Sigmoid colon (tissue), 7 donors: ENCODE measurements around the gene PPFIBP1. TPM values are rescaled to one million over a fixed set of nuclear protein-coding genes. Genes with fewer than 3 reads are reported as not detected.
A peak's percentile ranks its signal among the peaks of the same experiment; 100 is the strongest.

ENCODE experiments used
- DNase-seq: peaks from one replicate; pipeline ENCODE4 v3.0.0-alpha.2; 2019
- H3K27ac ChIP-seq, 4 donors: fragments of 200-600 bp; sonication (generic); one replicate each; pipeline ENCODE4 v1.5.1; 2016 to 2019; ENCODE audit warnings: mild to moderate bottlenecking in 1 of 4
- H3K27me3 ChIP-seq, 3 donors: fragments of 200-600 bp; sonication (generic); one replicate each; pipeline ENCODE4 v1.5.1; 2019; ENCODE audit warnings: mild to moderate bottlenecking in 1 of 3
- H3K36me3 ChIP-seq, 4 donors: fragments of 200-600 bp; sonication (generic); one replicate each; pipeline ENCODE4 v1.5.1; 2016 to 2019
- H3K4me1 ChIP-seq, 4 donors: fragments of 200-600 bp; sonication (generic); one replicate each; pipeline ENCODE4 v1.5.1; 2017 to 2019
- H3K4me3 ChIP-seq, 4 donors: fragments of 200-600 bp; sonication (generic); one replicate each; pipeline ENCODE4 v1.5.1; 2017 to 2019; ENCODE audit warnings: mild to moderate bottlenecking in 2 of 4, moderate library complexity in 1 of 4
- H3K9me3 ChIP-seq, 4 donors: fragments of 200-600 bp in 3 of 4; sonication (generic) in 3 of 4; one replicate each; pipeline versions ENCODE4 v1.5.1 to v1.6.1; 2013 to 2019
- EP300 ChIP-seq, 4 donors: sonication (generic); formaldehyde crosslinking; IDR thresholded peaks; one replicate each; pipeline ENCODE4 v1.6.1; 2017; ENCODE audit warnings: antibody characterized with exemption in 4 of 4
- POLR2A ChIP-seq, 2 donors: fragments of 450-650 bp; IDR thresholded peaks; one replicate each; pipeline ENCODE4 v1.6.1; 2016; ENCODE audit warnings: antibody characterized with exemption in 2 of 2, mild to moderate bottlenecking in 2 of 2, moderate library complexity in 2 of 2
- POLR2AphosphoS5 ChIP-seq, 4 donors: sonication (generic); formaldehyde crosslinking; IDR thresholded peaks; one replicate each; pipeline ENCODE4 v1.6.1; 2017; ENCODE audit warnings: antibody characterized with exemption in 4 of 4
- WGBS, 2 donors: extraction: QIAGEN DNeasy Blood & Tissue Kit; methylation state at CpG; one replicate each; pipeline ENCODE4 v1.1.7; 2013; 5-methylcytosine and 5-hydroxymethylcytosine counted together
- intact Hi-C: fragments of 100-400 bp; cut with DNase I; formaldehyde crosslinking; loops from one replicate; pipeline ENCODE4 v1.15.1; 2023
- polyA plus RNA-seq, 3 donors: library from polyadenylated mRNA; stranded (reverse); fragments of 200-250 nt; gene quantifications; one replicate each; pipeline ENCODE4 v1.2.3, GENCODE V29; 2013
- total RNA-seq, 4 donors: library from RNA; depleted of rRNA; stranded (reverse); fragments of >200 nt; gene quantifications; one replicate each; pipeline ENCODE4 v1.1.0, GENCODE V29; 2016
- TF ChIP-seq, protein P1 (sequence below), 4 experiments: fragments of 450-650 bp in 3 of 4; fragments of 200-600 bp in 1 of 4; IDR thresholded peaks; one replicate each; pipeline ENCODE4 v1.5.1; 2016 to 2019; ENCODE audit warnings: antibody characterized with exemption in 4 of 4, mild to moderate bottlenecking in 3 of 4, moderate library complexity in 2 of 4
- donor health status: healthy with polysubstance abuse.
- donor health status: Bipolar disorder and iron deficiency.
- donor health status: healthy.

The PPFIBP1 gene
- total and polyA plus RNA-seq, 7 donors: 5.5 to 101 (median 65.3) TPM

DNA sequence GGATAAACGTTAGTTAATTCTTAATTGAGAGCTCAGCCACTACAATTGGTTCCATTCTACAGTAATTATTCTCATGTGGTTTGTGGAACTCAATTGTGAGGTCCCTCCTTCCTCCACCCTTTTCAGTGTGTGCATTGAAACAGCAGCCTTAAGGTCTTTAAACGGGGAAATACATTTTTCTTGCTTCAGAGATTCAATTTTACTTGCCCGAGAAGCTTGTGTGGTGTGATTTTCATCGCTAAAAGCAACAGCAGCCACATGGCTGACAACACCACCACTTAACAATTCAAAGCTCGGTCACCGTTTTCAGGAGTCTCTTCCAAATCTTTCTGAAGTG lies 733 bp upstream of the PPFIBP1 start:
- 1% methylated on average over 6 of the region's 6 CpGs for WGBS, 2 donors
- peak overlapping the region; percentile 47 to 73 (median 69) for H3K4me3 ChIP-seq
- H3K9me3 ChIP-seq: no peaks in the 10 kb centered on the region
- H3K27me3 ChIP-seq: no peaks in the 10 kb centered on the region
- H3K36me3 ChIP-seq: no peaks in the 10 kb centered on the region
- TF ChIP-seq, protein P1, sequence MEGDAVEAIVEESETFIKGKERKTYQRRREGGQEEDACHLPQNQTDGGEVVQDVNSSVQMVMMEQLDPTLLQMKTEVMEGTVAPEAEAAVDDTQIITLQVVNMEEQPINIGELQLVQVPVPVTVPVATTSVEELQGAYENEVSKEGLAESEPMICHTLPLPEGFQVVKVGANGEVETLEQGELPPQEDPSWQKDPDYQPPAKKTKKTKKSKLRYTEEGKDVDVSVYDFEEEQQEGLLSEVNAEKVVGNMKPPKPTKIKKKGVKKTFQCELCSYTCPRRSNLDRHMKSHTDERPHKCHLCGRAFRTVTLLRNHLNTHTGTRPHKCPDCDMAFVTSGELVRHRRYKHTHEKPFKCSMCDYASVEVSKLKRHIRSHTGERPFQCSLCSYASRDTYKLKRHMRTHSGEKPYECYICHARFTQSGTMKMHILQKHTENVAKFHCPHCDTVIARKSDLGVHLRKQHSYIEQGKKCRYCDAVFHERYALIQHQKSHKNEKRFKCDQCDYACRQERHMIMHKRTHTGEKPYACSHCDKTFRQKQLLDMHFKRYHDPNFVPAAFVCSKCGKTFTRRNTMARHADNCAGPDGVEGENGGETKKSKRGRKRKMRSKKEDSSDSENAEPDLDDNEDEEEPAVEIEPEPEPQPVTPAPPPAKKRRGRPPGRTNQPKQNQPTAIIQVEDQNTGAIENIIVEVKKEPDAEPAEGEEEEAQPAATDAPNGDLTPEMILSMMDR (IDR thresholded peaks at IDR 0.05): no peak
- TF ChIP-seq POLR2A (IDR thresholded peaks at IDR 0.05): no peak
- TF ChIP-seq POLR2AphosphoS5 (IDR thresholded peaks at IDR 0.05): no peak
- no peak for TF ChIP-seq EP300 (IDR thresholded peaks at IDR 0.05)
- peak overlapping the region; percentile 86 to 88 (median 87) for H3K27ac ChIP-seq
- H3K4me1 ChIP-seq: peaks cover 0 to 19% (median 7%) of the 10 kb centered on the region in 4 donors
- intact Hi-C loops: loop anchor here (5.0 to 10.0 kb wide), 2 partner anchors 86 to 92 kb away; no protein-coding TSS in a partner anchor
- no peak for DNase-seq

DNA sequence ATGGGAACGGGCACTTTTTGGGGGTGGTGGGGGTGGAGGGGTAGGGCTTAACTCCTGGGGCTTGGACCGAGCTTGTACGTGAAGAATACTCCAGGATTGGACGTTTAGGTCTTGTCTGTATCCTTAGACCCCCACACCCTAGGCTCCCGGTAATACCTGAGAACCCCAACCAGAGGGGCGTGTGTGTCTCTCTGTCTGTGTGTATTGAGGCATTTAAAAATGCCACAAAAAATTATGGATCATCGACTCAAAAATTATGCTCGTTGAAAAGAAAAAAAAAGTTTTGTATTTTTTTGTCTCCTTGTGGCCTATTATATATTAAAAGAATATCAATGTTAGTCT lies 459 bp downstream of the PPFIBP1 start:
- Histone ChIP-seq H3K4me1 (peaks cover 0 to 19% (median 7%) of the 10 kb centered on the region in 4 donors), H3K27me3 (no peaks in the 10 kb centered on the region), H3K27ac (peak overlapping the region; percentile 86 to 88 (median 87)), H3K36me3 (no peaks in the 10 kb centered on the region), H3K4me3 (peak overlapping the region; percentile 47 to 73 (median 69)), H3K9me3 (no peaks in the 10 kb centered on the region)
- DNase-seq: no peak
- 0 to 1% methylated on average over 8 of the region's 8 CpGs for WGBS, 2 donors
- TF ChIP-seq POLR2AphosphoS5 (IDR thresholded peaks at IDR 0.05): no peak
- no peak for TF ChIP-seq EP300 (IDR thresholded peaks at IDR 0.05)
- intact Hi-C loops: loop anchor here (2.0 to 10.0 kb wide), 3 partner anchors 87 to 128 kb away; no protein-coding TSS in a partner anchor

DNA sequence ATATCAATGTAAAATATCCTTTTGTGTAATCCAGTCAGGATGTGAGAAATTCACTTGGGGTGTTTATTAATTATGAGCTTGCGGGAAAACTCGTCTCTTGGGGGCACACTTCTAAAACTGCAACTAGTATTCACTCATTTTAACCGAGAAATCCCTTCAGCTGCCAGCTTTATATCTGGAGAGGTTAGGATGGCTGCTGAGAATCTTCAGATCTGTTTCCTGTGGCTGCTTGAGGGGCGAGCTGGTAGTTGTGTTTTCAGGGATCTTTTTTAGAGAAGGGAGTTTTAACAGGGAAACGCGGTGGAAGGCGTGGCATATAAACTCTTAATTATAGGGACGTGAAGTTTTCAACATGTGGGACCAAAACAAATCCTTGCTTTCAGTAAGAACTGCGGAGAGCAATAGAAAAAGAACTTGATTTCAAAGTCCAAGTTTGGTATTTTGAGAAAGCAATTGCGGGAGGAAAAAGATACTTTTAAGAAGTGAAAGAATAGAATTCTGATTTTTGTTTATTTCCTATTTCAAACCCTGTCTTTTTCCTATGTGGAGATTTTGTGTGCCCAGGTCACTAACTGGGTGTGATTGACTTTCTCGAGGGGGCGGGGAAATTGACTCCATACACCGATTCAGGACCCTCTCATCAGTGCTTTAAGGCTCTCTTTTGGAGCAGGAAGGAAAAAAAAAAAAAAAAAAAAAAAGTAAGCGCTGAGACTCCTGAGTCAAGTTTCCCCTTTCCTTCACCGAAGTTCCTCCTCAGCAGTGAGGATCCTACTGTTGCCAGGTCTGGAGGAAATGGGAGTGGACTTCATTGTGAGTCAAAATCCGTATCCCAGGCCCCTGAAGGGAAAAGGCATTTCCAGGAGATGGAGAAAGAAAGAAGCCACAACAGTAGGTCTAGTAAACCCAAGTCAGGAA lies 1.1 kb downstream of the PPFIBP1 start:
- WGBS, 2 donors: 2 to 5% methylated on average over 16 of the region's 16 CpGs
- H3K4me3 ChIP-seq: peak overlapping the region; percentile 47 to 73 (median 69)
- peak overlapping the region; percentile 86 to 88 (median 87) for H3K27ac ChIP-seq
- H3K4me1 ChIP-seq: peaks cover 0 to 19% (median 7%) of the 10 kb centered on the region in 4 donors
- intact Hi-C loops: loop anchor here (2.0 to 10.0 kb wide), 3 partner anchors 88 to 128 kb away; no protein-coding TSS in a partner anchor
- no peaks in the 10 kb centered on the region for H3K9me3 ChIP-seq
- H3K27me3 ChIP-seq: no peaks in the 10 kb centered on the region
- TF ChIP-seq POLR2A (IDR thresholded peaks at IDR 0.05): peak in 1 of 2 donors; percentile 9
- peak in 1 of 4 donors; percentile 39 for TF ChIP-seq POLR2AphosphoS5 (IDR thresholded peaks at IDR 0.05)
- TF ChIP-seq, protein P1 (IDR thresholded peaks at IDR 0.05): peak in 1 of 4 experiments; percentile 11
- no peak for TF ChIP-seq EP300 (IDR thresholded peaks at IDR 0.05)
- peak; percentile 72 for DNase-seq
- H3K36me3 ChIP-seq: no peaks in the 10 kb centered on the region

DNA sequence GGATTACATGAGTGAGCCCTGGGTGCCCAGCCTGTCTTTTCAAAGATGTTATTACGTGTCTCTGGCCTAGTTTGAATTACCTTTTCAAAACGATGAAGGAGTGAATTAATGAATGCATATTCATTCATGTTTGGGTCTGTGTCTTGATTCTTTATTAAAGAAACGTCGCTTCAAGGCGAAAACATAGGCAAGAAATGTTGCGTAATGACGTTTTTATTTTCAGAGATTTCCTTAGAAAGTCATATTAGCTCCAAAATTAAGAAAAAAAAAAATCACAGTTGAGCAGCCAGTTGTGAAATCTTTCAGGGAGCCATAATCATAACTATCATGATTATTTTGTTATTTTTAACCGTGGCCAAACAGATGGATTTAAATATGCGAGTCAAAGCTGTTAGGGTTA lies 3.5 kb downstream of the PPFIBP1 start:
- Histone ChIP-seq H3K4me3 (no peak overlapping the region), H3K36me3 (no peaks in the 10 kb centered on the region), H3K9me3 (no peaks in the 10 kb centered on the region), H3K27ac (no peak overlapping the region), H3K27me3 (no peaks in the 10 kb centered on the region), H3K4me1 (peaks cover 0 to 40% (median 25%) of the 10 kb centered on the region in 4 donors)
- intact Hi-C loops: loop anchor here (10.0 kb wide), 1 partner anchor 87 kb away; no protein-coding TSS in a partner anchor
- TF ChIP-seq, protein P1 (IDR thresholded peaks at IDR 0.05): no peak
- TF ChIP-seq POLR2AphosphoS5 (IDR thresholded peaks at IDR 0.05): no peak
- TF ChIP-seq POLR2A (IDR thresholded peaks at IDR 0.05): no peak
- TF ChIP-seq EP300 (IDR thresholded peaks at IDR 0.05): no peak
- WGBS, 2 donors: 86 to 92% methylated on average over 9 of the region's 9 CpGs
- DNase-seq: no peak

DNA sequence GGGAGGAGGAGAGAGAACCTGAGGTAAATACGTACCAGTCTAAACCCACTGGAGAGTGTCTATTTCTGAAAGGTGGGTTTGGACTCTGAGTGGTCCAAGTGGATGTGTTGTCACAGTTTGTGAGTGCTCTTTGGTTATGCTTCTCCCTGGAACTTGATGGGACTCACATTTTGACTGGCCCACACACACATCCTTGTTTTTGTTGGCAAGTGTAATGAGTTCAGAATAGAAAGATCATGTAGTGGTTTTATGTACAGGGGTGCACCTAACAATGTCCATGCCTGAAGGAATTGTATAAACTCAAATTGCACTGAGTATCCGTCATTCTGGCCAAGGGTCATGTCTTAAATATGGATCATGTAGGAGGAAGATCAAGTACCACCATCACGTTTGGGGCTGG lies 4.8 kb downstream of the PPFIBP1 start:
- intact Hi-C loops: loop anchor here (10.0 kb wide), 1 partner anchor 86 kb away; no protein-coding TSS in a partner anchor

More for the DNA sequence above, 4.8 kb downstream of the PPFIBP1 start:
- TF ChIP-seq POLR2A (IDR thresholded peaks at IDR 0.05) (no peak), POLR2AphosphoS5 (IDR thresholded peaks at IDR 0.05) (no peak), EP300 (IDR thresholded peaks at IDR 0.05) (no peak)
- TF ChIP-seq, protein P1 (IDR thresholded peaks at IDR 0.05): no peak
- Histone ChIP-seq H3K36me3 (no peaks in the 10 kb centered on the region), H3K9me3 (no peaks in the 10 kb centered on the region), H3K4me3 (no peak overlapping the region), H3K4me1 (peaks cover 0 to 31% (median 22%) of the 10 kb centered on the region in 4 donors), H3K27me3 (no peaks in the 10 kb centered on the region), H3K27ac (no peak overlapping the region)
- DNase-seq: no peak
- 84 to 90% methylated on average over 3 of the region's 3 CpGs for WGBS, 2 donors
